Uterus (tissue), 2 donors: ENCODE results near the gene MYH10.

ENCODE experiments used
- POLR2A ChIP-seq, 2 donors: fragments of 450-650 bp; IDR thresholded peaks; one replicate each; pipeline ENCODE4 v1.6.1; 2016; ENCODE audit warnings: antibody characterized with exemption in 2 of 2, mild to moderate bottlenecking in 1 of 2, moderate library complexity in 1 of 2
- TF ChIP-seq, protein P1 (sequence below), 4 experiments: fragments of 200-600 bp in 2 of 4; fragments of 450-650 bp in 2 of 4; sonication (generic) in 2 of 4; IDR thresholded peaks; one replicate each; pipeline ENCODE4 v1.5.1; 2016 to 2019; ENCODE audit warnings: antibody characterized with exemption in 4 of 4, mild to moderate bottlenecking in 2 of 4, moderate library complexity in 1 of 4

DNA sequence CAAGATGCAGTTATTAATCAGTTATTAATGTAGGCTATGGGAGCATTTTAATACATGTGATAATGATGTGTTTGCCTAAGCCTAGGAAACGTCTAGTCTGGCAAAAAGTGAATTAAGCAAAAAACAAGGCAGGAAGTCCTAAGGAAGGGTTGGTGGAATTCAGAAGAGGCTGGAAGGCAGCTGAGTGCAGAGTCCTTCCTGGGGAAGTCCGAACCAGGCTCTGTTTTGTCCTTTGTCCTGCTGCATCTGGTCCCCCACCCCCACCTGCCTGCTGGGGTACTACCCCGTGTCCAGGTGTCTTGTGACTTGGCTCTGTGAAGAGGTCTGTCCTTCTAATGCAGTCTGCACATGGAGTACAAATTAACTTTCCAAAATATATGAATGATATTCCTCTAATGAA lies 1.5 kb upstream of the MYH10 start:
- TF ChIP-seq, protein P1, sequence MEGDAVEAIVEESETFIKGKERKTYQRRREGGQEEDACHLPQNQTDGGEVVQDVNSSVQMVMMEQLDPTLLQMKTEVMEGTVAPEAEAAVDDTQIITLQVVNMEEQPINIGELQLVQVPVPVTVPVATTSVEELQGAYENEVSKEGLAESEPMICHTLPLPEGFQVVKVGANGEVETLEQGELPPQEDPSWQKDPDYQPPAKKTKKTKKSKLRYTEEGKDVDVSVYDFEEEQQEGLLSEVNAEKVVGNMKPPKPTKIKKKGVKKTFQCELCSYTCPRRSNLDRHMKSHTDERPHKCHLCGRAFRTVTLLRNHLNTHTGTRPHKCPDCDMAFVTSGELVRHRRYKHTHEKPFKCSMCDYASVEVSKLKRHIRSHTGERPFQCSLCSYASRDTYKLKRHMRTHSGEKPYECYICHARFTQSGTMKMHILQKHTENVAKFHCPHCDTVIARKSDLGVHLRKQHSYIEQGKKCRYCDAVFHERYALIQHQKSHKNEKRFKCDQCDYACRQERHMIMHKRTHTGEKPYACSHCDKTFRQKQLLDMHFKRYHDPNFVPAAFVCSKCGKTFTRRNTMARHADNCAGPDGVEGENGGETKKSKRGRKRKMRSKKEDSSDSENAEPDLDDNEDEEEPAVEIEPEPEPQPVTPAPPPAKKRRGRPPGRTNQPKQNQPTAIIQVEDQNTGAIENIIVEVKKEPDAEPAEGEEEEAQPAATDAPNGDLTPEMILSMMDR (IDR thresholded peaks at IDR 0.05) = no peak
- TF ChIP-seq POLR2A (IDR thresholded peaks at IDR 0.05) = no peak
